Skeletal muscle satellite cell (primary cell): ENCODE measurements around the gene EXOSC9. TPM values are rescaled to one million over a fixed set of nuclear protein-coding genes. Genes with fewer than 3 reads are reported as not detected.
"Not testable (repeated sequence)": the region's sequence is repeated elsewhere in the genome, so short reads cannot be mapped to it uniquely, and the experiment has no call there.

ENCODE experiments used
- H3K27me3 ChIP-seq: 2 replicates; pipeline ENCODE4 v1.7.0; 2013; ENCODE audit warnings: low read length; ENCODE audit not compliant: control insufficient read depth, insufficient read depth
- H3K36me3 ChIP-seq: 2 replicates; pipeline ENCODE4 v1.7.0; 2013; ENCODE audit warnings: mild to moderate bottlenecking, control low read depth, low read length; ENCODE audit not compliant: insufficient read depth
- H3K4me1 ChIP-seq: 2 replicates; pipeline ENCODE4 v1.7.0; 2013; ENCODE audit warnings: low read length; ENCODE audit not compliant: control insufficient read depth, insufficient read depth
- H3K4me2 ChIP-seq: 2 replicates; pipeline ENCODE4 v1.7.0; 2013; ENCODE audit warnings: mild to moderate bottlenecking, low read length
- H3K4me3 ChIP-seq: 2 replicates; pipeline ENCODE4 v1.7.0; 2013; ENCODE audit warnings: low read length
- H3K9ac ChIP-seq: 2 replicates; pipeline ENCODE4 v1.7.0; 2013; ENCODE audit warnings: mild to moderate bottlenecking, low read depth, low read length, moderate library complexity
- H3K9me3 ChIP-seq: replicated peaks from 2 replicates; pipeline ENCODE4 v1.7.0; 2013; ENCODE audit warnings: mild to moderate bottlenecking, control low read depth, low read length
- total RNA-seq: library from RNA; depleted of rRNA; stranded (reverse); fragments of >200 nt; gene quantifications from 2 replicates; pipeline ENCODE4 v1.2.3, GENCODE V29; 2012; rRNA removed

The EXOSC9 gene
- 37.4 and 38.3 TPM in 2 replicates for total RNA-seq

- peak within 1 kb of the TSS; percentile 88 for H3K4me2 ChIP-seq
- H3K27me3 ChIP-seq: no peaks in the 10 kb centered on the region
- H3K4me1 ChIP-seq: peaks cover 21% of the 10 kb centered on the region
- no peaks in the 10 kb centered on the region for H3K9me3 ChIP-seq
- peak within 1 kb of the TSS; percentile 88 for H3K4me3 ChIP-seq
- H3K36me3 ChIP-seq: peaks cover 27% of the 10 kb centered on the region
- H3K9ac ChIP-seq: peak within 1 kb of the TSS; percentile 95
Measured at GRCh38 chr4:121800961-121801714, at the start of gene EXOSC9. Gene EXOSC9 (plus strand): TSS chr4:121801323. CDS start chr4:121801425, 102 bp downstream.

GRCh38 chr4:121752142-121752541, 49.0 kb upstream of the EXOSC9 start:
- H3K4me3 ChIP-seq, H3K4me2 ChIP-seq, H3K27me3 ChIP-seq, H3K4me1 ChIP-seq, H3K9ac ChIP-seq, H3K36me3 ChIP-seq, H3K9me3 ChIP-seq: not testable (repeated sequence)

- no peaks in the 10 kb centered on the region for H3K27me3 ChIP-seq
- H3K4me1 ChIP-seq: peaks cover 19% of the 10 kb centered on the region
- no peak overlapping the region for H3K9ac ChIP-seq
- H3K36me3 ChIP-seq: no peaks in the 10 kb centered on the region
- H3K9me3 ChIP-seq: no peaks in the 10 kb centered on the region
- H3K4me2 ChIP-seq: no peak overlapping the region
- no peak overlapping the region for H3K4me3 ChIP-seq
Measured at GRCh38 chr4:121758925-121759568, 42.1 kb upstream of the EXOSC9 start.

- no peak overlapping the region for H3K4me2 ChIP-seq
- no peaks in the 10 kb centered on the region for H3K9me3 ChIP-seq
- H3K4me3 ChIP-seq: no peak overlapping the region
- peaks cover 24% of the 10 kb centered on the region for H3K4me1 ChIP-seq
- no peak overlapping the region for H3K9ac ChIP-seq
- no peaks in the 10 kb centered on the region for H3K36me3 ChIP-seq
- no peaks in the 10 kb centered on the region for H3K27me3 ChIP-seq
Measured at GRCh38 chr4:121760205-121760604, 40.9 kb upstream of the EXOSC9 start.

GRCh38 chr4:121764303-121764701, 36.8 kb upstream of the EXOSC9 start:
- Histone ChIP-seq H3K4me1 (peaks cover 13% of the 10 kb centered on the region), H3K4me3 (peak overlapping the region; percentile 78), H3K9ac (peak overlapping the region; percentile 74), H3K9me3 (no peaks in the 10 kb centered on the region), H3K36me3 (no peaks in the 10 kb centered on the region), H3K27me3 (no peaks in the 10 kb centered on the region), H3K4me2 (peak overlapping the region; percentile 98)

- Histone ChIP-seq H3K27me3 (no peaks in the 10 kb centered on the region), H3K9ac (peak within 1 kb of the TSS; percentile 74), H3K9me3 (no peaks in the 10 kb centered on the region), H3K4me1 (peaks cover 11% of the 10 kb centered on the region), H3K4me3 (peak within 1 kb of the TSS; percentile 78), H3K4me2 (peak within 1 kb of the TSS; percentile 98), H3K36me3 (no peaks in the 10 kb centered on the region)
Measured at GRCh38 chr4:121764702-121765367, 36.3 kb upstream of the EXOSC9 start, which contains the start of gene SMIM43. Gene SMIM43 (minus strand): TSS chr4:121765164. CDS start chr4:121765105, 59 bp downstream.

GRCh38 chr4:121765368-121765705, 35.8 kb upstream of the EXOSC9 start:
- peak overlapping the region; percentile 74 for H3K9ac ChIP-seq
- peak overlapping the region; percentile 98 for H3K4me2 ChIP-seq
- H3K27me3 ChIP-seq: no peaks in the 10 kb centered on the region
- peaks cover 11% of the 10 kb centered on the region for H3K4me1 ChIP-seq
- peak overlapping the region; percentile 78 for H3K4me3 ChIP-seq
- H3K36me3 ChIP-seq: no peaks in the 10 kb centered on the region
- no peaks in the 10 kb centered on the region for H3K9me3 ChIP-seq

- H3K9me3 ChIP-seq: no peaks in the 10 kb centered on the region
- H3K36me3 ChIP-seq: no peaks in the 10 kb centered on the region
- H3K27me3 ChIP-seq: no peaks in the 10 kb centered on the region
- no peak overlapping the region for H3K9ac ChIP-seq
- no peak overlapping the region for H3K4me3 ChIP-seq
- H3K4me2 ChIP-seq: no peak overlapping the region
- H3K4me1 ChIP-seq: peaks cover 11% of the 10 kb centered on the region
Measured at GRCh38 chr4:121765971-121766538, 35.1 kb upstream of the EXOSC9 start.

- H3K27me3 ChIP-seq: no peaks in the 10 kb centered on the region
- H3K9me3 ChIP-seq: no peaks in the 10 kb centered on the region
Measured at GRCh38 chr4:121767166-121767565, 34.0 kb upstream of the EXOSC9 start.

GRCh38 chr4:121769341-121769740, 31.8 kb upstream of the EXOSC9 start:
- no peak overlapping the region for H3K4me3 ChIP-seq
- peaks cover 7% of the 10 kb centered on the region for H3K4me1 ChIP-seq
- no peaks in the 10 kb centered on the region for H3K27me3 ChIP-seq
- no peaks in the 10 kb centered on the region for H3K9me3 ChIP-seq
- H3K36me3 ChIP-seq: no peaks in the 10 kb centered on the region
- H3K9ac ChIP-seq: no peak overlapping the region
- H3K4me2 ChIP-seq: no peak overlapping the region

More at GRCh38 chr4:121767166-121767565, 34.0 kb upstream of the EXOSC9 start:
- H3K4me2 ChIP-seq: no peak overlapping the region
- no peak overlapping the region for H3K4me3 ChIP-seq
- no peak overlapping the region for H3K9ac ChIP-seq
- no peaks in the 10 kb centered on the region for H3K36me3 ChIP-seq
- H3K4me1 ChIP-seq: peaks cover 11% of the 10 kb centered on the region

- H3K4me3 ChIP-seq: no peak overlapping the region
- no peak overlapping the region for H3K4me2 ChIP-seq
- H3K9me3 ChIP-seq: no peaks in the 10 kb centered on the region
- H3K9ac ChIP-seq: no peak overlapping the region
- no peaks in the 10 kb centered on the region for H3K27me3 ChIP-seq
- H3K4me1 ChIP-seq: peaks cover 10% of the 10 kb centered on the region
- no peaks in the 10 kb centered on the region for H3K36me3 ChIP-seq
Measured at GRCh38 chr4:121771869-121772268, 29.3 kb upstream of the EXOSC9 start.
